ENCODE results near the gene LDB3.
A peak's percentile ranks its signal among the peaks of the same experiment; 100 is the strongest.

LDB3 gene

DNA sequence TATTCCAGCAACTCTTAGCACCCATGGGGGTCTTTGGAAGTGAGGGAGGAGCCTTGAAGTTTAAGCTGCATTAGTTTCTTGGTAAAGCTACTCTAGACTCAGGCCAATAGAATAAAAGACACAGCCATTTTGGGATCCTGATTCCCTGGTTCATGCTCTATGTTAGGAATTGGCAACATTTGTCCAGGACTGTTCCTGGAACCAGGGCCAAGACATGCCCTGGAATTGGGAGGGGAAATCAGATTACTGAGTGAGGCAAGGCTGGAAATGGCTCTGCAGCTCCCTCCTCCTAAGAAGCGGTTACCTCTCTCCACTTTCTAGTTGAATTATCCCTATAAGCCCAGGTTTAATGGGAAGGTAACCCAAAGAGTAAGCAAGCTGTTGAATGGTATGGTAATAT, 73.9 kb downstream of the LDB3 start:
- DNase-seq: no peak

DNA sequence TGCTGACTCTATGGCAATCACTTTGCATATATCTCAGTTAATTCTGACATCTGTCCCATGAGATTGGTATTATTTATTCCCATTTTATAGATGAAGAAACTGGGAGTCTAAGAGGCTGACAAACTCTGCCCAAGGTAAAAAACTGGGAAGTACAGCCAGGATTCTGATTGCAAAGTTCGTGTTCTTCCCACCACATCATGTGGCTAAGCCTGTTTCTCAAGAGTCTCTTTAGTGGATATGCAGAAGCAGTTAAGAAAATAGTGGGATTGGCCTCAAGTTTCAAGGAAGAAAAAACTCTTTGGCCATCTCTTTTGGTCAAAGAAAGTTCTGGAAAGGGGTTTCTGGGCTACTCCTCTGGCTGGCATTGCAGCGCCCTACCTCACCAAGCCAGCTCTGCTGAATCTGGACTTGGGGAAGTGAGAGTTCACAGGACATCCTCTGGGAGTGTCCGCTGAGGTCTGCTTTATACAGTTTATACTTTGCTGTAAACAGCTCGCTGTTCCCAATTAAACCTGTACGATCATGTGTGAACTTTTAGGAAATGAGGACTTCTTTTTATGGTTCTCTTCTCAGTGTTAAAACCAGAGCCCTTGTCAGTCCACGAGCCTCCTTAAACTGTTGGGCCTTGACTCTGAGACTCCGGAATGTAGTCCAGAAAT, 75.9 kb downstream of the LDB3 start:
- DNase-seq: no peak

DNA sequence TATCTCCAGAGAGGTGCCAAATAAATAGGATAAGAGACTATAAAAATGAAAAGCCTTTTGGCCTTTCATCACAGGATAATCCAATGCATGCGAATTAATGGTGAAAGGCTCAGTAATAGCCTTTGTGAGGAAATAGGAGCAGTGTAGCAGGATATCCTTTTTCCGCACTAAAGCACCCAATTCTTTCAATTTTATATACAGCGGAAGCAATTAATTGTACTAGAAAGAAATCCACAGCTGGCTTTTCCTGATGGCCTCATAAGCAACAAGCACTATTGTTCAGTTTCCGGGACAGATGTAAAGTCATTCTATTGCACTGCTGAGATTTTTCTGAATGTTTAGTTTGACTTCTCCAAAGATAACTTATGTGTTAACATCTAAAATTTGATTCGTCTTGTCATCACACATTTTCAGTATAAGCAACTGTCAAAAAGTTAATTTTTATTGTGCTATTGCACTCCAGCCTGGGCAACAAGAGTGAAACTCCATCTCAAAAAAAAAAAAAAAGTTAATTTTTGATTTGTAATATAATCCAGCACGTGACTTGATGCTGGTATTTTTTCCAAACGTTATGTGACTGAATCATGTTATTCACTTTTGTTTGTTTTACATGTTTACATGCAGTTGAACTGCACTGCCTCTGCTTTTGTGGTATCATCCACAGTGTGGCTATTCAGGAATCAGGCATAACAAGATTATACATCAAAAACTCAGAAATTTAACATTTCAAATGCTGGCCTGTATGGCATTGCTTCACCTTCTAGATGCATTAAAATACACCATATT, 79.7 kb downstream of the LDB3 start:
- no peak for DNase-seq

DNA sequence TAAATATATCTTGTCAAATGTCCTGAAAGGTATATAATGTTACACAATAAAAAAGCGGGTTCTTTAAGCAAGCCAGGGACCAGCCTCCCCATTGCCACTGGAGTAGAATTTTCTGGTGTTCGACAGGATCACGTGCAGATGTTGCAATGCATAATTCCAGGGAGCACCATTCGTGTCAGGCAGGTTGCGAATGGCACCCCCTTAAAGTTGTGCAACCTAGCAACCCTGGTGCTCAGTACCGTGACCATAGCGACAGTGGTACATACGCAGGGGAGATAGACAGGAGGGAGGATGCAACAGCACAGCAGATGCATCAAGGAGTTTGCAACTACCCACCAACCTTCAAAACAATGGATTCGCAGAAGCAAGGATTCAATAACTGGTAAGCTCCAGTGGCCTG, 81.5 kb downstream of the LDB3 start:
- DNase-seq: no peak

DNA sequence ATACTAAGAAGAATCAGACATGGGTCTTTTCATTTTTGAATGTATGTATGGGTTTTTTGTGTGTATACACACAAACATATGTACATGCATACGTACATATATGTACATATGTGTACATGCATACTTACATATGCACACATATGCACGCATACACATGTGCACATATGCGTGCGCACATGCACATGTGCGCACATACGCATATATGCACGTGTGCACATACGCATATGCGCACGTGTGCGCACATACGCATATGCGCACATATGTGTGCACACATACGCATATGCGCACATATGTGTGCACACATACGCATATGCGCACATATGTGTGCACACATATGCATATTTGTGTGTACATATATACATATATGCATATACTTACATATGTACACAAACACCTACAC, 83.2 kb downstream of the LDB3 start:
- DNase-seq: no peak

- DNase-seq: no peak
Measured at GRCh38 chr10:86752311-86752710, 84.0 kb downstream of the LDB3 start.

DNA sequence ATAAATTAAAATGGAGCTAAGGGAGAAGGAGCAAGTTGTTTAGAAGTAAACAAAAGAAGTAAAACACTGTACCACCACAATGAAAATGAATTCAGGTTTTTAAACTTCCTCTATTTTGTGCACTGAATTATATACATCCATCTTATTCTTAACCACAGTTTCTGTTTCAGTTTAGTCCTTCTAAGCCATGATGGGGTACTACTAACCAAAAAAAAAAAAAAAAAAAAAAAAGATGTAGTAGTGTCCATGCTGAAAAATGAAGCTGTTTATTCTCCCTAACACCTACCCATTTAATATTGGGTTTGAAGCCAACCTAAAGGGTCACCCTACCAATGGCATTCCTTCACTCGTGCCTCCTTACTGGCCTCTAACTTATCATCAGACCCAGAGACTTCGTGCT, 84.7 kb downstream of the LDB3 start:
- no peak for DNase-seq

DNA sequence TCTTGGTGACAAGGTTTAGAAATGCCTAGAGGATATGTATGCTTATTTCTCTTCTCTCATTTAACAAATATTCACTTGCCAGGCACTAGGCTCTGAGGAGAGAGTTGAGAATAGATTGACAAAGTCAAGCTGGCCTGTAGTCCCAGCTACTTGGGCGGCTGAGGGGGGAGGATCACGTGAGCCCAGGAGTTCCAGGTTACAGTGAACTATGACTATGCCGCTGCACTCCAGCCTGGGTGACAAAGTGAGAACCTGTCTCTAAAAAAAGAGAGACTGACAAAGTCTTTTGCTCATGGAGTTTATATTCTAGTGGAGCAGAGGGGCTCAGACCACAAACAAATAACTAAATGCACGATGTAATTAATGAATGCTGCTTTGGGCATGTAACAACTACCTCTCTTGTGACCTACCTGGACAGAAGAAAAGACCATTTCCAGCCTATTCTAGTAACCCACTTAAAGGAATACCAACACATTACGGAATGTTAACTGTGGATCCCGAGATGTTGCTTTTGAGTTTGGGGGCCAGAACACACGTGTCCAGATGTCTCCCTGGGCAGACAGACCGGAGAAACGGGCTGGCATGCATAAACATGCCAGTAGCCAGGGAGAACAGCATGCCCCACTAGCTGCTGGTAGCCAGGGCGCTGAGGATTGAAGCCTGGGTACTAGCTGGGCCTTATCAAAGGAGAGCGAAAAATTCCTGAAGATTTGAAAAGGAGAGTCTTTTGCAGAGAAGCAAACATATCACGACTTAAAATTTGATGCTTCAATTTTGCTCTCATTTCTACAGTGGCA, 85.5 kb downstream of the LDB3 start:
- no peak for DNase-seq

- DNase-seq: no peak
Measured at GRCh38 chr10:86755454-86755739, 87.1 kb downstream of the LDB3 start.

GRCh38 chr10:86755740-86756510, 87.6 kb downstream of the LDB3 start:
- peak; percentile 94 for DNase-seq

- peak; percentile 90 for DNase-seq
Measured at GRCh38 chr10:86756511-86757112, 88.3 kb downstream of the LDB3 start, which contains the start of gene BMPR1A. Gene BMPR1A (plus strand): TSS chr10:86756619. CDS start chr10:86876019, 119,400 bp downstream.

- peak; percentile 82 for DNase-seq
Measured at GRCh38 chr10:86757113-86757972, 89.0 kb downstream of the LDB3 start.

DNA sequence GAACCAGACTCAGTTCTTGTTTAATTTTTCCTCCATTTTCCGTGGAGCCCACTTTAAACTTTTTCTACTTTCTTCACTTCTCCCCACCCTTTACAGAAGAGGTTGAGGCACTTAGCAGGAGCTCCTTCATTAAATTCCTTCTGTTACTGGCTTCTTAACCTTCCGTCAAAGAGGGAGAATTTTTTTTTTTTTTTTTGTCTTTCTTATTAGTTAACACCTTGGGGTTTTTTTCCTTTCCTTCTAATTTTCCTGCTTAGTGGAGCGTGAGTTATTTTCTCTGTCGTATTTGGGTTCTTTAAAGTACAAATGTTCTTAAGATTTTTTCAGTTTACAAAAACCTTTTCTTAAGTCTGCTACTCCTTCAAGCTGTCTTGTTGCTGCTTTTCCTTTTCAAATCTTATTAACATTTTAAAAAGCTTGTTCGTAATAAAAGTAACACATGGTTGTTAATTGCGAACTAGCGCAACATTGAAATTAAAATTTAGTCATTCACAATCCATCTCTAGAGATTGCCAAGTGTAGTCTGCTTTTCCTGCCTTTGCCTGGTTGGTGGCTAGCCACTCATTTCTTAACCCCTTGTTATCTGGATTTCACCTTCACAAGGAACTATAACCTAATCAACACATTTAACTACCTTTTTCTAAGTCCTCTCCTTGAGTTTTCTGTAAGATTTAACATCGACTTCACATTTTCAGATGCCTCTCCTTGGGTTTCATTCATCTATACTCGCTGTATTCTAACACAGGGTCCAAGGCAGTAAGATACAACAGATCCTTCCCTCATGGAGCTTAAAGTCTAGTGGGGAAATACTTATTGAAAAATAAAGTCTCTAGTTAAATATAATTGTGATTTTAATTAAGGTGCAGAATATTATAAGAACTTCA, 90.1 kb downstream of the LDB3 start:
- DNase-seq: no peak

GRCh38 chr10:86759073-86759672, 90.9 kb downstream of the LDB3 start:
- no peak for DNase-seq

DNA sequence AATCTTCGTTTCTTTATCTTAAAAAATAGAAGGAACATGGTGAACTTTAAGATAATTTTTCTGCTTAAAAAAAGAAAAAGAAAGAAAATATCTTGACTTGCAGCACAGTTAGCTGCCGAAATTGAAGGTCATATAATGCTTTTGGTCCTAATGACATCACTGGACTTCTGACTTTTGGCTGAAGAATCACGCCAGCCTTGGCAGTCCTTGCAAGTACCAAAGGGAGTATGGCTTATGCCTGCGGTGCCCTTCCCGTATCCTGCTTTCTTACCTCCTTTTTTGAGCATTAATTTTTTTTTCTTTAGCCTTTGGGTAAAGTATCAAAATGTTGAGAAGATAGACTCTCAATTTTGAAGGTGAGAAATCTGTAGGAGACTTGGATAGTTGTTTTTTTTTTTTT, 95.1 kb downstream of the LDB3 start:
- no peak for DNase-seq

- DNase-seq: no peak
Measured at GRCh38 chr10:86765548-86765947, 97.2 kb downstream of the LDB3 start.

GRCh38 chr10:86768412-86769062, 100.2 kb downstream of the LDB3 start:
- no peak for DNase-seq

DNA sequence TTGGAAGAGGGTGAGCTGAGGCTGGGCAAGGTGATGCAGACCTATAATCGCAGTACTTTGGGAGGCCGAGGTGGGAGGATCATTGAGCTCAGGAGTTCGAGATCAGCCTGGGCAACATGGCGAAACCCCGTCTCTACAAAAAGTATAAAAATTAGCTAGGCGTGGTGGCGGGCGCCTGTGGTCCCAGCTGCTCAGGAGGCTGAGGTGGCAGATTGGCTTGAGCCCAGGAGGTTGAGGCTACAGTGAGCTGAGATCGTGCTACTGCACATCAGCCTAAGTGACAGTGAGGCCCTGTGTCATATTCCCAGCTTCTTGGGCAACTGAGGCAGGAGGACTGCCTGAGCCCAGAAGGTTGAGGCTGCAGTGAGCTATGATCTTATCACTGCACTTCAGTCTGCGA, 101.7 kb downstream of the LDB3 start:
- DNase-seq: no peak

DNA sequence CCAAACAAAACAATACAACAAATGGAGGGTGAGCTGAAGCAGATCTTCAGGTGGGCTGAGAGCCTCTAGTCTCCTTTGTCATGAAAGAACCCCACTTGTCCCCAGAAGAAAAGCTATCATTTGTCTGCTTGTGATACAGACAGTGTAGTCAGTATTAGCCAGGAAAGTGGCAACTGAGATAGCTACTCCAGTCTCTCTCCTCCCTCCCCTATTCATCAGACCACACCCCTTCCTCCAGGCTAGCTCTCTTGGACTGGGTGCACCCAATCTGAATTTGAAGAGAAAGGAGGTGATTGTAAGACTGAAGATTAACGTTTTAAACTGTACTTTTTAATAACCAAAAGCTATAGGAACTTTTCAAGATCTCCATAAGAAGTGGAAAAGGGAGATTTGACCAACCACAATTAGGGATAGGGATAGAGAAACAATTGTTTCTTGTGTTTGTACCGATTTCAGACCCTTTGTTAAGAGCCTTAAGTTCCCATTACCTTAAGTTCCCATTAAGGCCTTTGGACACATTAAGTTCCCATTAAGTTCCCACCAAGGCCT, 102.2 kb downstream of the LDB3 start:
- no peak for DNase-seq
